Endothelial cell of umbilical vein (primary cell): ENCODE data around the gene PARP1. TPM values are rescaled to one million over a fixed set of nuclear protein-coding genes. Genes with fewer than 3 reads are reported as not detected.

Experiments used
- BruUV-seq: library from RNA; stranded (reverse); fragments of 400-500 nt; replicated peaks from 2 replicates; lab custom pipeline; 2021; lab: Mats Ljungman, UMichigan
- CTCF ChIA-PET: fragments of 300-600, 350-600 bp; sonication (Branson Sonifier 250); formaldehyde crosslinking; loops from one replicate; lab custom pipeline; 2021; ENCODE audit warnings: antibody characterized with exemption, inconsistent platforms; lab: Charles Lee
- POLR2A ChIA-PET: fragments of 300-600, 350-600 bp; sonication (Branson Sonifier 250); formaldehyde crosslinking; loops from one replicate; lab custom pipeline; 2021; ENCODE audit warnings: antibody characterized with exemption, inconsistent platforms; lab: Charles Lee
- DNase-seq: peaks from one replicate; pipeline ENCODE4 v3.0.0-alpha.2; 2011; ENCODE audit warnings: low read depth, low spot score
- FAIRE-seq: peaks from 2 replicates; lab custom pipeline; 2011; peaks lifted over from hg19 to GRCh38; lab: Jason Lieb, UNC
- H2AFZ ChIP-seq: 2 replicates; pipeline ENCODE4 v1.6.0; 2012; ENCODE audit warnings: low read depth, low read length, control low read depth, inconsistent platforms
- H3K27ac ChIP-seq: 2 replicates; pipeline ENCODE4 v1.5.1; 2011; ENCODE audit warnings: low read depth, mild to moderate bottlenecking, control low read depth, low read length, moderate library complexity; ENCODE audit not compliant: insufficient read depth
- H3K27me3 ChIP-seq, 2 experiments: 2 replicates each; pipeline versions ENCODE4 v1.6.0 to v1.6.1; 2011; ENCODE audit warnings: low read length in 2 of 2, mixed read lengths in 1 of 2; ENCODE audit not compliant: control insufficient read depth in 2 of 2, insufficient read depth in 2 of 2
- H3K36me3 ChIP-seq, 2 experiments: 2 replicates in 1 of 2; 3 replicates in 1 of 2; pipeline ENCODE4 v1.5.1; 2011; ENCODE audit warnings: low read length in 2 of 2, mild to moderate bottlenecking in 1 of 2, moderate library complexity in 1 of 2; ENCODE audit not compliant: control insufficient read depth in 2 of 2, insufficient read depth in 2 of 2; ENCODE audit errors: extremely low read depth in 1 of 2
- H3K4me1 ChIP-seq: 3 replicates; pipeline ENCODE4 v1.5.1; 2011; ENCODE audit warnings: mild to moderate bottlenecking, low read length; ENCODE audit not compliant: control insufficient read depth, insufficient read depth; ENCODE audit errors: extremely low read depth
- H3K4me2 ChIP-seq: 2 replicates; pipeline ENCODE4 v1.6.1; 2011; ENCODE audit warnings: low read length, control low read depth, mixed read lengths; ENCODE audit not compliant: insufficient read depth
- H3K4me3 ChIP-seq, 3 experiments: fragments of 200-600 bp in 1 of 3; sonication (generic), shearing (Covaris generic) in 1 of 3; replicated peaks in 1 of 3; 2 replicates each; pipeline ENCODE4 v1.5.1; 2011 to 2016; ENCODE audit warnings: control low read depth in 3 of 3, low read length in 3 of 3, mild to moderate bottlenecking in 2 of 3, inconsistent platforms in 1 of 3, low read depth in 1 of 3, moderate library complexity in 1 of 3; ENCODE audit not compliant: insufficient read depth in 1 of 3
- H3K79me2 ChIP-seq: 2 replicates; pipeline ENCODE4 v1.6.0; 2012; ENCODE audit warnings: low read length, inconsistent platforms; ENCODE audit not compliant: control insufficient read depth, insufficient read depth
- H3K9ac ChIP-seq: replicated peaks from 2 replicates; pipeline ENCODE3; 2011; ENCODE audit warnings: low read length, control low read depth; ENCODE audit not compliant: insufficient read depth; ENCODE audit errors: extremely low read depth
- H3K9me1 ChIP-seq: replicated peaks from 3 replicates; pipeline ENCODE4 v1.6.0; 2011; ENCODE audit warnings: mild to moderate bottlenecking, low read length; ENCODE audit not compliant: control insufficient read depth, insufficient read depth; ENCODE audit errors: extremely low read depth
- H3K9me3 ChIP-seq: replicated peaks from 2 replicates; pipeline ENCODE4 v1.5.1; 2012; ENCODE audit warnings: low read length, inconsistent platforms; ENCODE audit not compliant: control insufficient read depth, insufficient read depth
- H4K20me1 ChIP-seq: replicated peaks from 2 replicates; pipeline ENCODE3; 2011; ENCODE audit warnings: mild to moderate bottlenecking, low read length; ENCODE audit not compliant: control insufficient read depth, insufficient read depth; ENCODE audit errors: extremely low read depth
- CTCF ChIP-seq, 2 donors: IDR thresholded peaks; 1 replicate in 1 of 2; 2 replicates in 1 of 2; pipeline ENCODE4 v1.5.1; 2011; ENCODE audit warnings: low read length in 2 of 2, mild to moderate bottlenecking in 2 of 2, moderate library complexity in 2 of 2, control low read depth in 1 of 2, inconsistent platforms in 1 of 2, low read depth in 1 of 2; ENCODE audit not compliant: insufficient read depth in 1 of 2; ENCODE audit errors: extremely low read depth in 1 of 2
- EZH2 ChIP-seq: IDR thresholded peaks from 2 replicates; pipeline ENCODE4 v1.6.1; 2012; ENCODE audit warnings: borderline replicate concordance, low read depth, mild to moderate bottlenecking, moderate library complexity, low read length, inconsistent platforms; ENCODE audit not compliant: severe bottlenecking
- FOS ChIP-seq: IDR thresholded peaks from 2 replicates; pipeline ENCODE4 v1.6.1; 2011; ENCODE audit warnings: mild to moderate bottlenecking, low read length, moderate library complexity, borderline replicate concordance; ENCODE audit not compliant: insufficient read depth
- GATA2 ChIP-seq: IDR thresholded peaks from 2 replicates; pipeline ENCODE4 v1.7.0; 2011; ENCODE audit warnings: low read depth, mild to moderate bottlenecking, moderate library complexity, mixed read lengths, low read length; ENCODE audit not compliant: insufficient read length, insufficient read depth
- JUN ChIP-seq: IDR thresholded peaks from 2 replicates; pipeline ENCODE4 v1.6.1; 2011; ENCODE audit warnings: borderline replicate concordance, low read depth; ENCODE audit not compliant: insufficient read length, insufficient read depth
- MAX ChIP-seq: IDR thresholded peaks from 2 replicates; pipeline ENCODE4 v1.6.1; 2011; ENCODE audit not compliant: insufficient read depth, insufficient read length
- MYC ChIP-seq: IDR thresholded peaks from one replicate; pipeline ENCODE4 v1.6.1; 2011; ENCODE audit warnings: mild to moderate bottlenecking, low read depth, low read length
- POLR2A ChIP-seq: IDR thresholded peaks from 2 replicates; pipeline ENCODE4 v1.6.1; 2012; ENCODE audit warnings: low read depth, mild to moderate bottlenecking, control low read depth, low read length
- POLR2AphosphoS5 ChIP-seq: IDR thresholded peaks from 2 replicates; pipeline ENCODE4 v1.6.1; 2012; ENCODE audit warnings: low read depth, mild to moderate bottlenecking, control low read depth, low read length, moderate library complexity; ENCODE audit not compliant: insufficient read depth
- dilution Hi-C: fragments of 300-500 bp; cut with MboI; formaldehyde crosslinking; loops from one replicate; pipeline ENCODE4 v1.15.0; 2019; ENCODE audit warnings: low sequenced_read_pairs; ENCODE audit not compliant: extremely low pct_ligation_motif_present
- intact Hi-C: fragments of 100-400 bp; cut with micrococcal nuclease; formaldehyde crosslinking; loops from one replicate; pipeline ENCODE4 v1.10.0; 2022
- polyA plus RNA-seq, 4 experiments: library from polyadenylated mRNA; depleted of rRNA in 3 of 4; stranded (reverse) in 3 of 4; unstranded in 1 of 4; fragments of >200 nt; gene quantifications; 2 replicates each; pipeline versions ENCODE4 v1.2.1 to v1.2.3, GENCODE V29; 2011 to 2012; ENCODE audit warnings: missing spikeins in 1 of 4
- total RNA-seq: library from RNA; stranded (reverse); gene quantifications from 2 replicates; pipeline ENCODE4 v1.2.3, GENCODE V29; 2021

Gene PARP1
- total and polyA plus RNA-seq, 2 donors (not counting 3 experiments of a cell fraction or from before 2014, with no cell fraction given) = 136 to 160 TPM

- POLR2A ChIA-PET = no interaction called here
- dilution Hi-C loops (no loop called here), intact Hi-C loops (no loop called here)
- Histone ChIP-seq H3K27me3 (no peaks in the 10 kb centered on the region), H3K4me3 (no peak overlapping the region), H3K36me3 (peaks cover 2 to 4% of the 10 kb centered on the region in 2 experiments), H4K20me1 (no peaks in the 10 kb centered on the region), H3K4me1 (no peaks in the 10 kb centered on the region), H3K9me1 (no peaks in the 10 kb centered on the region), H3K27ac (no peak overlapping the region), H2AFZ (no peak overlapping the region), H3K79me2 (no peaks in the 10 kb centered on the region), H3K9me3 (no peaks in the 10 kb centered on the region), H3K4me2 (no peak overlapping the region), H3K9ac (no peak overlapping the region)
- CTCF ChIA-PET = no interaction called here
- FAIRE-seq = no peak
- TF ChIP-seq JUN (no peak), POLR2A (no peak), GATA2 (no peak), FOS (no peak), MYC (no peak), POLR2AphosphoS5 (no peak), CTCF (IDR thresholded peaks at IDR 0.05; ENCODE audit: extremely low read depth in 1 of 2, insufficient read depth in 1 of 2, low read depth in 1 of 2, low read length in 2 of 2) (no peak), MAX (no peak), EZH2 (no peak)
- DNase-seq = no peak
- no TSS peak for BruUV-seq
These were observed 52.9 kb downstream of the PARP1 start for GRCh38 chr1:226355016-226355415.
